IPS-11a (cell line): Measurements from ENCODE around the gene NT5C1B.
"Not testable (repeated sequence)": the region's sequence is repeated elsewhere in the genome, so short reads cannot be mapped to it uniquely, and the experiment has no call there.

Experiments
- H3K4me3 ChIP-seq: one replicate; pipeline ENCODE4 v1.5.1; 2013; ENCODE audit warnings: low read depth, low read length, control low read depth

NT5C1B gene

GRCh38 chr2:18589354-18589753, at the start of gene NT5C1B:
Gene NT5C1B (minus strand): TSS chr2:18589569. CDS start chr2:18589468, 101 bp downstream.
- H3K4me3 ChIP-seq: no peak within 1 kb of the TSS

DNA sequence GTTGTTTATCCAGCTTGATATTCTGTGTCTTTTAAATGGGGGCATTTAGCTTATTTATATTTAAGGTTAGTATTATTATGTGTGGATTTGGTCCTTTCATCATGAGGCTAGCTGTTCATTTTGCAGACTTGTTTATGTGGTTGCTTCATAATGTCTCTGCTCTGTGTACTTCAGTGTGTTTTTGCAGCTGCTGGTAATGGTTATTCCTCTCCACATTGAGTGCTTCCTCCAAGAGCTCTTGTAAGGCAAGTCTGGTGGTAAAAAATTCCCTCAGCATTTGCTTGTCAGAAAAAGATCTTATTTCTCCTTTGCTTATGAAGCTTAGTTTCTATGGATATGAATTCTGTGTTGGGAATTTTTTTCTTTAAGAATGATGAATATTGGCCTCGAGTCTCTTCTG, 47.8 kb upstream of the NT5C1B start:
- no peak overlapping the region for H3K4me3 ChIP-seq

DNA sequence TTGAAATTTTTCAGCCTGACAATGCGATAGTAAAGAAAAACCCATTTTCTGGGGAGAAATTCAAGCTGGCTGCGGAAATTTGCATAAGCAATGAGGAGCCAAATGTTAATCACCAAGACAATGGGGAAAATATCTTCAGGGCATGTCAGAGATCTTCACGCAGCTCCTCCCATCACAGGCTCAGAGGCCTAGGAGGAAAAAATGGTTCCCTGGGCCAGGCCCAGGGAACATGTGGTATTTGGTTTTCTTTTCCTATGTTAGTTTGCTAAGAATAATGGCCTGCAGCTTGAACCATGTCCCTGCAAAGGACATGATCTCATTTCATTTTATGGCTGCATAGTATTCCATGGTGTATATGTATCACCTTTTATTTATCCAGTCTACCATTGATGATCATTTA, 43.3 kb upstream of the NT5C1B start:
- not testable (repeated sequence) for H3K4me3 ChIP-seq

GRCh38 chr2:18630941-18631340, 41.6 kb upstream of the NT5C1B start:
- no peak overlapping the region for H3K4me3 ChIP-seq

GRCh38 chr2:18630541-18630940, 41.2 kb upstream of the NT5C1B start:
- no peak overlapping the region for H3K4me3 ChIP-seq

GRCh38 chr2:18630101-18630500, 40.7 kb upstream of the NT5C1B start:
- no peak overlapping the region for H3K4me3 ChIP-seq

- H3K4me3 ChIP-seq: no peak overlapping the region
Measured at GRCh38 chr2:18626958-18627650, 37.7 kb upstream of the NT5C1B start.

DNA sequence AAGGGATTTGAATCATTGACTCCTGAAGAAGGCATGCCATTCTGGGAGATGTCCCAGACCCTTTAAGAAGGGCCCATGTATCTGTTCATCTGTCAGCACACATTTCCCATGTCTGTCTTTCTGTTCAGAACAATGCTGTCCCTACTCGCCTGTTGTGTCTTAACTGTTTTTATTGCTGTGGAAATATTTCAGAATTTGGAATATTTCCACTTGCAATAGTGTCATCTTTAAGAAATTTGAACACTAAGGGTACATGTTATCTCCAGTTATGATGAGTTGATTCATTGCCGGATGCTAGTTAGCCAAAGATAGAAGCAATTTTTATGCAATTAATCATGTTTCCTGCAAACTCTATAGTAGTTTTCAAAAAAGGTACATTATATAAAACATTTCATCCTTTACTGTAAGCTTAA, 36.9 kb upstream of the NT5C1B start:
- H3K4me3 ChIP-seq: no peak overlapping the region

DNA sequence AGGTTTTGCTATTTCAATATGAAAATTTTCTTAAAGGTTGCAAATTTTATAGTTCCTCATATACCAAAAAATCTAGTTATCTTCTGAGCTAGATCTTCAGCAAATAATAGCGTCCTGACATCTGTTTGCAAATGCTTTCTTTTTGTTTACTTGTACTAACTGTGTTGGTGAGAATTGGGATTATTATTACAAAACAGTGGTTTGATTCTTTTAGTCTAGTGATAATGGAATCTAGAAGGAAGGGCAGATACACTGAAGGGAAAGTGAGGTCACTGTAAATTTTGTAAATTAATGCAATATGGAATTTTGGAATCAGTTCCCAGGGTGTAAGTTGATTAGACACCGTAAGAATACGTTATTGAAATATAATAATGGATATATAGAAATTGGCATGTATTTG, 36.2 kb upstream of the NT5C1B start:
- H3K4me3 ChIP-seq: no peak overlapping the region

DNA sequence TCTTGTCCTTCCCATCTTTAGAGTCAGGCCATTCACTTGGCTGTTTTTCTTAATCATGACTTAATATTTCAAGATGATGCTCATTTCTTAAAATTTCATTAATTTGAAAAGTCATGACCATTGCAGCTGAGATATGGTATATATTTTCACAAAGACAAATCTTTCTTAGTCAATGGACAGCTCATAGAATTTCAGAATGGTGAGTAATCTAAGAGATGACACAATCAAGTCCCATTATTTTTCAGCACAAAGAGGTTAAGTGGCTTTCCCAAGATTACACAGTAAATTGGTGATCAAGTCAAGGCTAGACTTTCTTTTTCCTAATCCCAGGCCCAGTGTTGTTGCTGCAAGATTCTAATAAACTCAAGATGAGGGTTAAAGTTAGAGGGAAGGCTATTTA, 34.4 kb upstream of the NT5C1B start:
- no peak overlapping the region for H3K4me3 ChIP-seq

DNA sequence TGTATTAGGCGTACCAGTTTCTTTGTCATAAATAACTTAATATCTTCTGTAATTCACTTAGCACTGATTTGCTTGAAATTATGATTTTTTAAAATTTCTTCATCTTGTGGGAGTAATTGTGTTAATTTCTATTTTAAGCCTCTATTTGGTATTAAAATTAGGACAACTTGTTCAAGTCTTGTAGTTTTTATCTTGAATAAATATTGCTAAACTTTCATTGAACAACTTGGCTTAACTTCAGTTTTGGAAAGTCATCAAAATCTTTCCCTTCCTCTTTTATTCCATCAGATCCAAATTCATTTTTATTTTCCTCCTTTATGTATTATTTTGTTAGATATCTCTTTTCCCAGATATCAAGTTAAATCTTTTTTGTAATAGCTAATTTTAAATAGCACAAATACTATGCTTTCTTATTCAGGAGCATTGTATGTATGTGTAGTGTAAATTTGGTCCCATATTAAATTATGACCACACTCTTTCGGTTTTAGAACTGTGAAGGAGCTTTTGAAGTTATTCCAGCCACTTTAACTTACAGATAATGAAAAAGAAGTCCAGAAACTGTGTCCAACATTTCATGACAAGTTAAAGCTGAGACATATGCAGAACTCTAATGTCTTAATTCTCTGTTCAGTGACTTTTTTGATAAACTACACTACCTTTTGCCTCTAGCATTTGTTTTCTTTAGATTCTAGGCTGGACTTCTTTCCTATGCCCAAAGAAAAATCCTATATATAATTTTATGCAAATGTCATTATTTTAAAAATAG, 31.7 kb upstream of the NT5C1B start:
- no peak overlapping the region for H3K4me3 ChIP-seq

DNA sequence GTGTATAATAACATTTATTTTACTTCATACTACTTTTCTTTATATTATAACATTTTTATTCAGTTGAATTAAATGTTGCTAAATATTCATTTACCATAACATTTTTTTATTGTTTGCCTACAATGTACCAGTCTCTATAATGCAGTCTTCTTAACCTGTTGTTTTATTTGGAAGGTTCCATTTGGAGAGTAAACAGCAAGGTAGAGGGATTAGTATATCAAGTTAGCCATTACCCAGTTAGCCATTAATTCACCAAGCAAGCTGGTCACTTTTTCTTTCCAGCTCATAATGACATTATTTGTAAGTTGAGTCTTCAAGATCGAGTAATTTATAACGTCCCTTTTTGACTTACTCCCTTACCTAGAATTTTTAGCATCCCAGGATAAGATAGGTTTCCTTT, 29.7 kb upstream of the NT5C1B start:
- H3K4me3 ChIP-seq: no peak overlapping the region

- H3K4me3 ChIP-seq: no peak overlapping the region
Measured at GRCh38 chr2:18614041-18614440, 24.7 kb upstream of the NT5C1B start.

DNA sequence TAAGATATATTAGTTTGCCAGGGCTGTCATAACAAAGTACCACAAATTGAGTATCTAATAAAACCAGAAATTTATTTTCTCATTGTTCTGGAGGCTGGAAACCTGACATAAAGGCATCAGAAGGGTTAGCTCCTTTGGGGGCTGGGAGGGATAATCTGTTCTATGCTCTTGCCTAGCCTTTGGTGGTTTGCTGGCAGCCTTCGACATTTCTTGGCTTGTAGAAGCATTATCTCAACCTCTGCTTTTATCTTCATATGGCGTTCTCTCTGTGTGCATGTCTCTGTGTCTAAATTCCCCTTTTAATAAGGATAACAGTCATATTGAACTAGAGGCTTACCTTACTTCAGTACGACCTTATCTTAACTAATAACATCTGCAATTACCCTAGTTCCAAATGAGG, 22.8 kb upstream of the NT5C1B start:
- no peak overlapping the region for H3K4me3 ChIP-seq

GRCh38 chr2:18611604-18612003, 22.2 kb upstream of the NT5C1B start:
- H3K4me3 ChIP-seq: no peak overlapping the region

DNA sequence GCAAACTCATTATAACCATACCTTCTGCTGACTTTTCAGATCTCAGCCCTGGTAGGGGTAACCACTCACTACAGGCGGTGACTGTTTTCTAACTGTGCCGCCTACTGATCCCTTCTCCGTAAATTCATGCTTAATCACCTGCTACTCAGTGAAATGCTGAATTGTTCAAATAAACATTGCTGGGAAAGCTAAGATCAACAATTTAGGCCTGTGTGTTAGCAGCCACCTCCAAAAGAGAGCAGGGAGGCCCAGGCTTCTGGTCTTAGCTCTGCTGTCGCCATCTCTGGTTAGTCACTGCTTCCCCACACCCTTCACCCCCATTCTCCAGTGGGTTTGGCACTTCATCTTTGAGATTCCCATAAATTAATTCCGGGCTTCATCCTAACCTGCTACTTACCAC, 21.8 kb upstream of the NT5C1B start:
- H3K4me3 ChIP-seq: no peak overlapping the region

GRCh38 chr2:18610651-18611050, 21.3 kb upstream of the NT5C1B start:
- no peak overlapping the region for H3K4me3 ChIP-seq

- H3K4me3 ChIP-seq: no peak overlapping the region
Measured at GRCh38 chr2:18610090-18610489, 20.7 kb upstream of the NT5C1B start.

GRCh38 chr2:18605115-18605514, 15.7 kb upstream of the NT5C1B start:
- H3K4me3 ChIP-seq: no peak overlapping the region

DNA sequence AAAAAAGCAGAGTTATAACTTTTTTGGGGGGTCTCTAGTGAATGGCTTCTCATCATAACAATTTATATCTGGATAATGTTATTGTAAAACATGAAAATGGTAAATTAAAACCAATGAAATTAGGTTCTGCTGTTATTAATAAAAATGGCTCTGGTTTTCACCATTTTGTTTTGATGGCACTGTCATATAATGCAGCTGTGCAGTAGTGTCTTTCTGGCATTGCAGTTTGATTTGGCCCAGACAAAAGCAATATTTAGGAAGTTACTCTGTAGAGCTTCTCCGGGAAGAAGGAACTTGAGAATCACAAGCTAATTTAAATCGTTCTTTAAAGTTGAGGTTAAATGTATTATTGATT, 15.1 kb upstream of the NT5C1B start:
- H3K4me3 ChIP-seq: no peak overlapping the region

DNA sequence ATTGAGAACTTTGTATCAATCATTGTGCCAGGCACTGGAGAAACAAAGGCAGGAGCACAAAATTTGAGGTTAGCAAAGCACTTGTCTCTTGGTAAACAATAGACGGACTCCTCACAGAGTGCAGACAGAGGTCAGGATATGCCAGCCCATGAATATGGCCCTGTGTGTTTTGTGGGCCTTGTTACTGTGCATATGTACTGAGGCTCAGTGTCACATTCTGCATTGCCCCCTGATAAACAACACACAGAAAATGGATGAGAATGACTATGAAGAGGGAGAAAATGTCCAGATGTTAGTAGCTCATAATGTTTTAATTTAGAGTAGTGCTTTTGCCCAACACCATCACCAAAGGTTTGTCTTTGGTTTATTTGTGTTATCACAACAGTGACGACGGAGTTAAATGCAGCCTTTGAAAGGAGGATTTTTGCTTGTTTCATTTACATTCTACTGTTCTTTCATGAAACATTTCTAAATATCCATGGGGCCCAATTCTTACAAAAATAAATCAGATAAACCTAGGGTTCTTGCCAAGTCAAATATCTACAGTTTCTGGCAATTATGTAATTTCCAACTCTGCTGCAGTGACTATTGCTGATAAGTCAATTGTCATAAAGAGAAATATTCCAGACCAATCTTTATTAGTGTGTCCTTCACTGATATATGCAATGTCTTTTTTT, 14.6 kb upstream of the NT5C1B start:
- H3K4me3 ChIP-seq: no peak overlapping the region

GRCh38 chr2:18602298-18602697, 12.9 kb upstream of the NT5C1B start:
- H3K4me3 ChIP-seq: no peak overlapping the region
